Measurements from ENCODE around the gene DRAM1. TPM values are rescaled to one million over a fixed set of nuclear protein-coding genes. Genes with fewer than 3 reads are reported as not detected.

DRAM1 gene
- total RNA-seq, 1 donor, result 22.4 TPM

DNA sequence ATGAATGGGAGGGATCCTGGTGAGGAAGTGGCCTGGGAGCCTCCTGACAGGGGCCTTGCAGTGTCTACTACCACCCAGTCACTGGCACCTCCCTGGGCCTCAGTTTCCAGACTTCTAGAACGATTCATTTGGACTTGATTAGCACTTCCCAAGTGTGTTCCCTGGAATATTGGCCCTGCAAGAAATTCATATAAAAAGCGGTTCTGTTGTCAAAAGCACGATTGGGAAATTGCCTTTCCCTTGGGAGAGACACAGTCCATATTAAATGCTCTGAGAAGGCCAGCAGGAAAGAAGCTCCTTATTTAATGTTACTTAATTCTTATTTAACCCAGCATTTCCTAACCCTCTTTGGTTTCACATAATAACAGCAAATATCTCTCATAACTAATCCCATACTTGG, 61.9 kb downstream of the DRAM1 start:
- no peak for DNase-seq (ENCODE audit: low read depth in 2 of 3, low spot score in 2 of 3)

DNA sequence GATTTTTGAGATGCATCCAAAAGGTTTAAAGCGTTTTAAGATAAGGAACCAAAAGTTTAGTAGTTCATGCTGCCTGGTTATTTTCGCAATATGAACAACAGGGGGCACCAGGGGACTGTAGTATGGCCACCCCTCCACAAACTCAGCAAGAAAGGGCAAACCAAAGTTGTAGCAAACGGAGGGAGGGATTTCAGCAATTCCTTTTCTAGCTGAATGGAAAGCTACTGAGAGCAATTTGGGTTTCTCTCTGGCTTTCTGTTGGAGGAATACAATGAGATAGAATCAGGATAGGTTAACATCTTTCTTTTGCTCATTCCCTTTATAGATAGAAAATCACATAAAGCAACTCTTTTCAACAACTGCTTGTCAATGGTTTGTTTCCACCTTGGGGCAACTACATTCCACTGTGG, 62.5 kb downstream of the DRAM1 start:
- peak; percentile 29 to 88 (median 70) for DNase-seq (ENCODE audit: low read depth in 2 of 3, low spot score in 2 of 3)

DNA sequence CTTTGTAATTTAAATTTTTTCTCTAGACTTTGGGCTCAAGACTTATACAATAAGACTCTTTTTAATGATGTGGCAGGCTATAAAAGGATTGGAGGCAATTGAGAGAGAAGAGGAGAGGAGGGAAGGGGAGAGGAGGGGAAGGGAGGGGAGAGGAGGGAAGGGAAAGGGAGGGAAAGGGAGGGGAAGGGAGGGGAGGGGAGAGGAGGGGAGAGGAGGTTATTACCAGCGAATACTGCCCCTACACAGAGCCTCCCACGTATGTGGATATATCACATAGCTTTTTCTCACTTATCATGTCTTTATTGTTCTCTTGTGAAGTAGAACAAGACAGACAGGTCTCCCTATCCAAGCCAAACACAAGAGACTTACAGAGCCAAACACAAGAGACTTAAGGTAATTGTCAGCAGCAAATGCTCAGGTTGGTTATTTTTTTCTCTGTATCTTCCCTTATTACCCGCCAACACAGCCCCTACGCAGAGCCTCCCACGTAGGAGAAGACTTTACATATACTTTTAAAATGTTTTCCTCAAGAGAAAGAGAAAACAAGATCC, 63.1 kb downstream of the DRAM1 start:
- DNase-seq (ENCODE audit: low read depth in 2 of 3, low spot score in 2 of 3), result no peak

DNA sequence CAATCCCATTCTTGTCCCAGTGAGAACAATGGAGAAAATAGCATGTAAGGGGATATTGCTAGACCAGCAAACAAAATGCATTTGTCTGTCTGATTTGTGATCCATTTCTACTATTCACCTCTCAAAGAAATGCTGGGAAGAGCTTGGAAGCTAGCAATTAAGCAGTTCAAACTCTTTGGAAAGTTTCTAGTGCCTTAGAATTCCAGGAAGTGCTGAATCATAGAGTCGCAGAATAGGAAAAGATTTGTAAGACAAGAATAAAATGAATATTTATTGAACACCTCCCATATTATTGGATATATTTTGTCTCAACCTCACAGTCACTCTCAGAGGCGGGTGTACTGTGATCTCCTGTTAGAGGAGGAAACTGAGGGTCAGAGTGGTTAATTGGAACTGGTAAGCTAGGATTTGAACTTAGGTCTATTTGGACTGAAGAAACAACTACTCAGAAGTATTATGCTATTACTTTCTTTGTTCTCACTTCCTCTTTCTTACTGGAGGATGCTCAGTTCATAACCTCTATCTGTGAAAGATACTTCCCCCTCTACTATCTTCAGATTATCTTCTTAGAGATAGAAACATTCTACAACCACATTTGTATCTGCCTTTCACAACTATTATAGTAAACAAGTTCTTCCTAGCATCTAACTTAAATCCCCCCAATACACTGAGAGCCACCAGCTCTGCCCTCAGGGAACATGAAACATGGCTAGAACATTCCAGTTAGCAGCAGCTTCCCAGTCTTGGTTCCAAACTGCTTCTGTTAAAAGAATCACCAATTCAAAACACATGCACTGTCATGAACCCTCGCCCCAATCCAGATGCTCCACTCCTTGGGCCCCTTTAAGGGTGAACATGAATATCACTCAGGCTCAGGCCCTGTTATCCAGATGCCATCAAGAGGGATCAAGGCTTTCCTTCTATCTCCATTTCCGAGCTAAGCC, 64.2 kb downstream of the DRAM1 start:
- DNase-seq (ENCODE audit: low read depth in 2 of 3, low spot score in 2 of 3), result no peak

DNA sequence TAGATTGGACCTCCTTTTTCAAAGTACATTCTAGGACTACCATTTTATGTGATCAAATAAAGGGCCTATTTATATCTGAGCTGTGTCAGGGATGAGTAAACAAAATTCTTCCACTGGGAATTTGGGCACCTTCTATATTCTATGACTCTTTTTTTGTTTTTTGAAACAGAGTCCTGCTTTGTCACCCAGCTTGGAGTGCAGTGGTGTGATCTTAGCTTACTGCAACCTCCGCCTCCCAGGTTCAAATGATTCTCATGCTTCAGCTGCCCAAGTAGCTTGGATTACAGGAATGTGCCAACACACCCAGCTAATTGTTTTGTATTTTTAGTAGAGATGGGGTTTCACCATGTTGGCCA, 64.8 kb downstream of the DRAM1 start:
- DNase-seq (ENCODE audit: low read depth in 2 of 3, low spot score in 2 of 3), result no peak

DNA sequence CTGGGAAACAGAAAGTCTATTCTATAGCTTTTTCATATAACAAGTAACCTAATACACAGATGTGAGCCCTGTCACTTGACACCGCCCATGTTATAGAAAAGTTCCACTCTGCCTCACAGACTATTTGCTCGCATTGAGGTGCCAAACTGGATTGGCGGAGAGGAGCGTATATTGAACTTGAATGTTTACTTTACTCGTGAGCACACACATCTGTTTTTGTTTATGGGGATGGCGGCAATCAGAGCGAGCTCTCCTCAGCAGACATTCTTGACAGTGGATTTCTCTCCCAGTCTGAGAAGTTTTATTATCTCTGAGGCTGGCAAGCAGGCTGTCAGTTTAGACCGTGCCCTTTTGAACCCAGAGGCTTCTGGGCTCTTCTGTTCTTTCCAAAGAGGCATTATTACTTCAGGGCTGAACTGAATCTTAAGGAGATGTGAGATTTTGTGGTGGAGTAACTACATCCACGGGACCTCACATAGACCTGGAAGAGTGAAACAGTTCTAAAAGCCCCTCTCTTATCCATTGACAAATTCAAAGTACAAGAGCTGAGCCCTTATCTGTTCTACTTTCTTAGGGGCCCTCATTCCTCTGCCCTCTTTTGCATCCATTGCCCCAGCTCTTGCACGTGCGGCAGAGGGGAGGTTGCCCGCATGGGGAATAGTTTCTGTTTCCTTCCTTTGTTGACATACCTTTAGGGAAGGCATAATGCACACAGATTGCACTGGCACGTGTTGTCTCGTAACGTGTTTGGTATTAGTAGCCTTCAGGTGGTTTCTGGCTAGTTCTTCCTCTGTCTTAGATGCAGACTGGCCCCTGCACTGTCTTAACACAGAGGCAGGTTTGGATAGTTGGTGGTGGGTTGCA, 68.2 kb downstream of the DRAM1 start:
- no peak for DNase-seq (ENCODE audit: low read depth in 2 of 3, low spot score in 2 of 3)

DNA sequence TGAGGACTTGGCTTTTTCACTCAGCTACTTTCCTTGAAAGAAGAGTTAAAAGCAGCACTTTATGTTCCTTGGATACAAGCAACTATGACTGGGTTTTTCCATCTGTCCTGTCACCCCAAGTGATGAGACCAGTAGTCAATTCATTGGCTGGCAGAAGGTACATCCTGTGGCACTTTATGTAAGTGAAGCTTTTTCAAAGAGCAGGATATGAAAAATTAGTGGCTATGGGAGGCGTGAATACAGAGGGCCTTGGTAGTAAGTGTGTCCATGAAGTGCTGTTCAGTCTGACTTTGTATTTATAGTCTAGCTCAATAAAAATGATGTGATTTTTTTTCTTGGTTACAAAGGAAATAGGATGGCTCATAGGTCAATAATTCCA, 68.8 kb downstream of the DRAM1 start:
- no peak for DNase-seq (ENCODE audit: low read depth in 2 of 3, low spot score in 2 of 3)

DNA sequence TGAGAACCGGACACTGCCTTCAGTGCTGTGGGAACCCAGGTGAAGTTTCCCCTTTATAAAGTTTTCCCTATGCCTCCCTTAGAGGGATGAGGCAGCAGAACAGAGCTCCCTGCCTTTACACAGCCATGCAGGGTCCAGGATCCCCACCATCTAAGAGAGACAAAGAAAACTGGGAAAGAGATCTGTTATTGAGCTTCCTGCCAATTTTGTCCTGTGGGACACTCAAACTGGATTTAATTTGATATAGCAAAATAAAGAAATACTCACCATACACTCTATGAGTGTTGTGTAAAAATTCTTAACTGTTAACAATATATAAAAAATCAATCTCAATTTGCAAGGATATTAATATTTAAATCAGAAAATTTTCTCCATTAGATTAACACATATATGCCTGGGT, 69.9 kb downstream of the DRAM1 start:
- no peak for DNase-seq (ENCODE audit: low read depth in 2 of 3, low spot score in 2 of 3)

DNA sequence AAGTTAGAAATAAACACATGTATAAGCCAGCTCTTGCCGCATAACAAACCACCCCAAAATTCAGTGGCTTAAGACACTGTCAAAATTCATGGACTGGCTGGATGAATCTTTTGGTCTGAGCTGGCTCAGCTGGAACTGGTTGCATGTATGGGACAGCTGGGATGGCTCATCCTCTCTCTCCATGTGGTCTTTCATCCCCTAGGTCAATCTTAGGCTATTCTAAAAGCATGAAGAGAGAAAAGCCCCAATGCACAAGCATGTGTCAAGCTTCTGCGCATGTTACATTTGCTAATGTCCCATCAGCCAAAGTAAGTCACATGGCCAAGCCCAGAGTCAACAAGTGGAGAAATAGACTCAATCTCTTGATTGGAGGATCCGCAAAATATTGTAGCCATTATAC, 71.0 kb downstream of the DRAM1 start:
- DNase-seq (ENCODE audit: low read depth in 2 of 3, low spot score in 2 of 3), result no peak

DNA sequence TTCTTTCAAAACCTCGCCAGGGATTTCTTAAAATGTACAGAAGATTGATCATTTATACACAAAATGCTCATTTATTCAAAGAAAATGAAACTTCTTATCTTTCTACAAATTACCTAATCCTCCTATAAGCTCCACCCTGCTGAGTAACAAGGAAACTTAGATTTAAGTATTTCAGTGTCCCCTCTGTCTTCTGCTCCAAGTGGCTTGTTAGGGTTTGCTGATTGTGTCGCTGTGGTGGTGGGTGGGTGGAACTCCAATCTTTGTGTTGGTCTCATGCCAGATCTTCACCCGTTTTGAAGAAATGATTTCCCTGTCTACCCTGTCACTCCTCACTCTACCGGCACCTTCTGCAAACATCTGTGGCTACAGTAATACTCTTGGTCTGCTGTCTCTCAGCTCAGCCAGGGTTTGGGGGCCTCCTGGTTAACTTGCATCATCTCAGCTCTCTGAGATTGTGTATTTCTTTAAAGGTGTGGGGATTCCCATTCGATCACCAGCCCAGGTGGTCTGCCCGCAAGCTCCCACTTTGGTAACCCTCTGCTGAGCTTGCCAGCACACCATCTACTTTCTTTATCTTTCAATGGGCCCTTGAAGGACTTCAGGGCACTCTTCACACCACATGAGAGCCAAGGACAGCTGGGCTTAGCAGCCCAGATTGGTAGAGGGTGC, 73.8 kb downstream of the DRAM1 start:
- no peak for DNase-seq (ENCODE audit: low read depth in 2 of 3, low spot score in 2 of 3)

DNA sequence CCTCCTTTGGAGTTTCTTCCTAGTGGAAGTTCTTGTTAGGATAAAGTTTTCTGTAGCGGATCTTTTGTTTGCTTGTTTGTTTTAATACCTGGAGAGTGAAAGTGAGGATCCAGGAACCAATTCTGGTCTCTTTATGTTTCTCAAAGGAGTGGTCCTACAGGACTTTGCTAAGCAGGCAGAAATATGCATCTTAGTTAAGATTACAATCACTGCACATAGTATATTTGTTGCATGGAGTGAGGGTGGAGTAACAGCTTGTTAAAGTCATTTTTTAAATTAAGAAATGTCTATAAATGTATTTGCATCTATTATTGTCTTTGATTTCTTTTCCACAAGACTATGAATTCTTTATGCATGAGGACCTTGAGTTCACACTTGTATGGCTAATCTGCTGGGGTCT, 76.7 kb downstream of the DRAM1 start:
- no peak for DNase-seq (ENCODE audit: low read depth in 2 of 3, low spot score in 2 of 3)

DNA sequence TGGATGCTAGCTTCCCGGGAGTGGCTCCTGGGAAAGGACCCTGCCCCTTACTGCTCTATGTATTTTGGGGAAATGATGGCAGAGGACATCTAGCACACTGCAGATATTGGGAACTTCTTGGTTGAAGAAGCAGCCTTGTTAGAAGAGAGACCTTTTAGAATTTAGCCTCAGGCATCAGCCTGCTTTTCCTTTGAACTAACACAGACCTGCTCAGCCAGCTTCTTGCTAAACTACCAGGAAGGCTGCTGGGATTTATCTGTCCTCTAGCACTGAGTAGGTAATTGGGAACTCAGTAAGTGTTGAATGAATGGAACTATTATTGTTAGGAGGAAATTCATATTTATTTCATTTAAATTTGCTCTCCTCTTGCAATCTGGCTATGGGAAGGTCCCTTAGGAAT, 77.3 kb downstream of the DRAM1 start:
- DNase-seq (ENCODE audit: low read depth in 2 of 3, low spot score in 2 of 3), result no peak

DNA sequence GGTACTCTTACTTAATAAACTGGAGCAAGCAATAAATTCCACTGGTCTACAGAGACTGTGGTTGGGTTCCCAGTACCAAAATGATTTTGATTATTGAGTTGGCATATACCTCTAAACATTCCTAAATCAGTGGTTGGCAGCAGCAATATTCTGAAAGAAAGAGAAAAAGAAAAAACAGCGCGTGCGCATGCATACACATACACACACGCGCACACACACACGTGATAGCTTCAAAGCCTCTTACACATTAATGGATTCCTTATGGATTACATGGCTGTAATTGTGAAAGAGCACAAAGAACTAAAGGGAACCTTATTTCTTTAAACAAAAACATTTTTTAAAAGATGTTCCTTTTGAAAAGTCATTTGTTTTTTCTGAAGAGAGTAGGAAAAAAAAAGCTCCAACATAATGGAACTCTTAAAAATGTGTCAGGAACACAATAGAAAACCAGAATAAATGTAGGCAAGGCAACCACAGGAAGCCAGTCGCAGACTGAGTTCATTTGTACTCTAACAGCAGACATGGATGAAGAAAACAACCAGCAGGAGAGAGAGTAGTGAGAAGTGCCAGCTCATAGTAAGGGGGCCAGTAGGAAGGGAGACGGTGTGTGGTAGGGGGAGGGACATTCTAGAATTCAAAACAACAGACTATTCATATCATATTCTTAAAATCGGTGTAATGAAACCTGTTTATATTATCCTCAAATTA, 80.0 kb downstream of the DRAM1 start:
- peak in 1 of 3 donors; percentile 7 for DNase-seq (ENCODE audit: low read depth in 2 of 3, low spot score in 2 of 3)

DNA sequence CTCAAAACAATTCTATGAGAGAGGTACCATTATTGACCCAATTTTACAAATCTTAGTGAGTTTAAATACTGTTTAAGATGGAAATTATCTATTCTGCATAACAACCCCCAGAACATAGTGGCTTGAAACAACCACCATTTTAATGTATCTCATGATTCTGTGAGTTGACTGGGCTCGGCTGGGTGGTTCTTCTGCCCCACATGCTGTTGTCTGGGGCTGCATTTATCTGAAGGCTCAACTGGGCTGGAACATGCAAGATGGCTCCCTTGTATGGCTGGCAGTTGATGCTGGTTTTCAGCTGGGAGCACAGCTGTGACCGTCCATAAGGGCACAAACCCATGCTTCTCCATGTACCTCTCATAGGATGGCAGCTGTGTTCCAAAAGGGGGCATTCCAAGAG, 82.2 kb downstream of the DRAM1 start:
- no peak for DNase-seq (ENCODE audit: low read depth in 2 of 3, low spot score in 2 of 3)

DNA sequence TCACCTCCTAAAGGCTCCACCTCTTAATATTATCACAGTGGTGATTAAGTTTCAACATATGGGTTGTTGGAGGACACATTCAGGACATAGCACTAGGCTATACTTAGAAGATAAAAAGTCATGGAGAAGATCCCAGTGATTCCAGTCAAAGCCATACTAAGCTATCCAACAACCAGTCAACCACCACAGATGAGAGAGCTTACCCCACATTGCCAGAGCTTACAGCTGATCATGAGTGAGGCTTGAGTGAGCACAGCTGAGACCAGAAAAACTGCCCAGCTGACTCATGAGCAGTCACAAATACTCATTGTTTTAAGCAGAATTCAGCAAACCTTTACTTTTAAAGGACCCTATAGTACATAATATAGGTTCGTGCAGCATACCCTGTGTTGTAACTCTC, 85.1 kb downstream of the DRAM1 start:
- DNase-seq (ENCODE audit: low read depth in 2 of 3, low spot score in 2 of 3), result no peak

DNA sequence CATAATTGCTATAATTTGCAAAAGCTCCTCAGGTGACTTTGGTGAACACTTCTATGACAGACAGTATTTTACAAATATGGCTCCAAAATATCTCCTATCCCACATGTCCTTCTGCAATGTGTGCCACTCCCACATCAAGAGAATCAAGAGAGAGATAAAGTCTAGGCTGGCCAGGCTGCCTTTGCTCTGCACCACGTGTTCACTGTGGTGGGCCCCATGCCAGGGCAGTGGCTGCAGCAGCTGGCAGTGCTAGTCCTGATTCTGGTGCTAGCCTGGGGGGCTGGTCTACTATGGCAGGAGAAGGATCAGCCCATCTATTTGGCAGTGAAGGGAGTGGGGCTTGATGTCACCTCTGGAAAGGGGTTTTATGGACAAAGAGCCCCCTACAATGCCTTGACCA, 86.3 kb downstream of the DRAM1 start:
- DNase-seq (ENCODE audit: low read depth in 2 of 3, low spot score in 2 of 3), result peak in 1 of 3 donors; percentile 4

DNA sequence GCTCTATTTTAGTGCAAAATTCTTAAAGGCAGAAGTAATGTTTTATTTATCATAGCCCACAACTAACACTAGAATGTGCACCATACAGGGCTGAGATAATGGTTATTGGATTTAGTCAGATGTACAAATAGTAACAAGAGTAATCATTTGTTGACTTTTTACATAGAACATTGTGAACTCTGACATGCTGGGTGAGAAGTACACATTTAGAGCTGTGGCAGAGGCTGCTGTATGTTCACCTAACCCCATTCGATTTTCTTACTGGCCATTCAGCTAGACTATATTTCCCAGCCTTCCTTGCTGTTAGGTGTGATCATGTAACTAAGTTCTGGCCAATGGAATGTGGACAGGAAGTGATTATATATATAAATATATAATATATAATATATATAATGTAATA, 89.1 kb downstream of the DRAM1 start:
- DNase-seq (ENCODE audit: low read depth in 2 of 3, low spot score in 2 of 3), result no peak

DNA sequence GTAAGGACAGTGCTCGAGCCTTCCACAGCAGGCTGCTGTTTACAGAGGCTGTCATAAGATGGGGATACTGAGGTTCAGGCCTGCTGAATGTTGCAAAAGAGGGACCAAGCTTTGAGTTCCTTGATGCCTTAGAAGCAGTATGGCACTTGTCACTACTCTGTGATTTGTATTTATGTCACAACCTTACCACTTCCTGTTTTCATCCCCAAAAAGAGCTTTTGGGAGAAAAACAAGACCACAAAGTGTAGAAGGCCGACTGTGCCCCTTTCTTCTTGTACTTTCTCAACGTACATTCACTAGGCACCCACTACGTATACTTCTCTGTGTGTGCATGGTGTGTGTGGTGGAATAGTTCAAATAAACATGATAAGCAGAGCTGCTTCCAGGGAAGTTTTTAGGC, 90.1 kb downstream of the DRAM1 start:
- DNase-seq (ENCODE audit: low read depth in 2 of 3, low spot score in 2 of 3), result peak in 2 of 3 donors; percentile 22 to 69

DNA sequence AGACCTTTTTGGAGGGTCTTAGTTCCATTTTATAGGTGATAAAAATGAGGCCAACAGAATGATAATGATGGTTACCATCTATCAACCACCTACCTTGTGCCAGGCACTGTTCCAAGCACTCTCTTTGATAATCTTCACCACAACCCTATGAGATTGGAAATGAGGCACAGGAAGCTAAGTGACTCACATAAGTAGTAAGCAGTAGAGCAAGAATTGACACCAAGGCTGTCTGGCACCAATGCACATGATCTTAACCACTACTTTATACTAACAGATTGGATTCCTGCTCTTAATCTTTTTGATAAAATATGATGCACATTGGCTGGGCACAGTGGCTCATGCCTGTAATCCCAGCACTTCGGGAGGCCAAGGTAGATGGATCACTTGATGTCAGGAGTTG, 91.4 kb downstream of the DRAM1 start:
- DNase-seq (ENCODE audit: low read depth in 2 of 3, low spot score in 2 of 3), result no peak
